Cortex of kidney (tissue), 1 donor: ENCODE data around the gene TYR.
"Not testable (repeated sequence)": the region's sequence is repeated elsewhere in the genome, so short reads cannot be mapped to it uniquely, and the experiment has no call there.

Experiments used
- DNase-seq: peaks from one replicate; lab custom pipeline; 2025; lab: John Stamatoyannopoulos, UW

TYR gene

GRCh38 chr11:89272540-89273088, 94.9 kb downstream of the TYR start:
- not testable (repeated sequence) for DNase-seq

- DNase-seq, result not testable (repeated sequence)
Measured at GRCh38 chr11:89273220-89273619, 95.5 kb downstream of the TYR start.

GRCh38 chr11:89275966-89276365, 98.3 kb downstream of the TYR start:
- no peak for DNase-seq

DNA sequence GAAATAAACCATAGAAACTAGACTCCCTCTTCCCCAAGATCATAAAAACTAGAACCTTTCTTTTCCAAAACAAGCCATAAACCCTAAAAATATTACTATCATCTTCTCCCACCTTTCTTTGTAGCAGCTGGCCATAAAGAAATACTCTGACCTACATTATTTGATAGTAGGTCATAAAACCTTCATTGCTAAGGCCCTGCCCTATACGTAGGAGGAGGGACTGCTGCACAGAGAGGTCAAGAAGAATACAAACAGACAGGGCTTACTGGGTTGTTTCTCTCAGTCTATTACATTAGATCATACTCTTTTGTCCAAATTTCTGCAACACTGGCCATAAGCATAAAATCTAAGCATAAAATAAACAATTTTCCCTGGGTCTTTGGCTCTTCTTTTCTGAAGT, 101.5 kb downstream of the TYR start:
- DNase-seq, result no peak

- DNase-seq, result not testable (repeated sequence)
Measured at GRCh38 chr11:89281032-89281677, 103.5 kb downstream of the TYR start.

- not testable (repeated sequence) for DNase-seq
Measured at GRCh38 chr11:89286601-89287000, 108.9 kb downstream of the TYR start.

DNA sequence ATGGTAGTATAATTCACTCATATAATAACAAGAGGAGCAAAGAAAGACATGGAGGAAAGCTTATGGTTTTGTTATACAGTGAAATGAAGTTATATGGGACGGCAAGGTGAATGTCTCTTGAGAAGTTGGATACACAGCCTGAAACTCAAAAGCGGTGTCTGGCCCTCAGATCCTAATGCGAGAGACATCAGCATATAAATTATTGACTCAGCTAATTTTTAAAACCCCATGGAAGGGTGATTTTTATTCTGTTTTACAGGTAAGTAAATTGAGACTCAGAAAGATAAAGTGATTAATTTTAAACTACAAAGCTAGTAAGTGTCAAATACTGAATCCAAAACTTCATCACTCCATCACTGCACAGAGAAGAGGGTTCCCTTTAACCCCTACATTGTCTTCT, 110.3 kb downstream of the TYR start:
- DNase-seq, result not testable (repeated sequence)

GRCh38 chr11:89293965-89294679, 116.4 kb downstream of the TYR start:
- DNase-seq, result no peak

DNA sequence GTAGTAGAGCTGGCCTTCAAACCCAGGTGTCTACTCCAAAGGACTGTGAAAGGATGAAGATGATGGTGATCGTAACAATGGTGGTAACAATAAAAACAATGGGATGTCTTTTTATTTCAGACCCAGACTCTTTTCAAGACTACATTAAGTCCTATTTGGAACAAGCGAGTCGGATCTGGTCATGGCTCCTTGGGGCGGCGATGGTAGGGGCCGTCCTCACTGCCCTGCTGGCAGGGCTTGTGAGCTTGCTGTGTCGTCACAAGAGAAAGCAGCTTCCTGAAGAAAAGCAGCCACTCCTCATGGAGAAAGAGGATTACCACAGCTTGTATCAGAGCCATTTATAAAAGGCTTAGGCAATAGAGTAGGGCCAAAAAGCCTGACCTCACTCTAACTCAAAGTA, 117.3 kb downstream of the TYR start:
- DNase-seq, result not testable (repeated sequence)

DNA sequence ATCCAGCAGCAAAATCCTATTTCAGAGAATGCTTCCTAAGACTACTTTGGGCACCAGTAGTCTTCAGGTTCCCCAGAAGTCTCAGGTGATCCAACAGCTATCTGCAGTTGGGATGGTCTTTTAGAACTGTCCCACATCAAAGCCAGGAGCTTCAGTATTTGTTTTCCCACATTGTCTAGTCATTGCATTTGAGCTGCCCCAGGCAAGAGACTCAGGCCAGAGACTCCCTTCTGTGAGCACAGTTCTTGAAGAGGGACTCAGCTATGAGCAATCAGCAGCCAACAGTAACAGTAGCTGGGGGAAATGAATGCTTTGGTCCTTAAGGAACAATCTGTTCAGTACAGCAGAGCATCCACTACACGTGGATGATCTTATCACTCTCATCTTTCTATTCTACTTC, 125.4 kb downstream of the TYR start:
- DNase-seq, result not testable (repeated sequence)

- not testable (repeated sequence) for DNase-seq
Measured at GRCh38 chr11:89308272-89308671, 130.6 kb downstream of the TYR start.

- DNase-seq, result not testable (repeated sequence)
Measured at GRCh38 chr11:89309321-89309985, 131.8 kb downstream of the TYR start.

GRCh38 chr11:89310607-89311006, 132.9 kb downstream of the TYR start:
- DNase-seq, result not testable (repeated sequence)

GRCh38 chr11:89321401-89321800, 143.7 kb downstream of the TYR start:
- no peak for DNase-seq

GRCh38 chr11:89327885-89328284, 150.2 kb downstream of the TYR start:
- no peak for DNase-seq

GRCh38 chr11:89331940-89332339, 154.3 kb downstream of the TYR start:
- not testable (repeated sequence) for DNase-seq

- not testable (repeated sequence) for DNase-seq
Measured at GRCh38 chr11:89333704-89334103, 156.0 kb downstream of the TYR start.

DNA sequence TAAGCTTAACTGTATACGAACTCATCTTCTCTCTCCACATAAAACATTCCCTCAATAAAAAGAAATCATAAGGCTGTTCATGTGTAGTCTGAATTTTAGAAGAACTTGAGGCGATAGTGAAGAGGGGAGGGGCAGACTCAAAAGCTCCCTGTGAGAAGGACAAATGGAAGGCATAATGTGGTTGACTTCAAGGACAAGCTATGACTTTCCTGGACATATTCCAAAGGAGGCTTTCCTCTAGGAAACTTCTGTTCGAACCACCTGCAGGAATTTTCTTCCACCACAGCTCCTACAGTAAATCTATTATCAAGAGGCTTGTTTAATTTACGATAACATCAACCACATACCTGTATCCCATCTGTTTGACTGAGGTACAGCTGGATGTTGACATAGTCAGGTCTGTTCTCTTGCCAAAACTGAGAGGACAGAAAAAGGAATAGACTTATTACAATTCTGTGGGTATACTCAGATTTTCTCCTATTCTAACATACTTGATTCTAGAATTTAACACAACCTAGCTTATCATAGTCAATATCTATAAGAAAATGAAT, 159.5 kb downstream of the TYR start:
- not testable (repeated sequence) for DNase-seq

GRCh38 chr11:89338073-89338472, 160.4 kb downstream of the TYR start:
- not testable (repeated sequence) for DNase-seq

DNA sequence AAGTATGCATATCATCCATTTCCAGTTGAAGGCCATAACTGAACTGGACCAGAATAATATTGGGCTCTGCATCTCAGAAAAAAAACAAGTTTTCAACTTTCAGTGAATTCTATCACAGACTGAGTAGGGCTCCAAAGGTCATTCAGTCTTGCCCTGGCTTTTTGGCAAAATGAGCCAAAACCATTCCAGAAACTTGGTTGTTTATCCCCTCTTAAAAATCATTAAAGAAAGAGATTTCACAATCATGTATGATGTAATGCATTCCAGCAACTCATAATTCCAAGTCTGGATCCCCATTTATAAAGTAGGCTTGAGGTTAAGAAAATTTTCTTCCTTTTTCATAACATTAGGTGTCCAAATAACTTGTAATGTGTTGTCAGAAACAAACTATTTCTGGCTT, 162.8 kb downstream of the TYR start:
- DNase-seq, result not testable (repeated sequence)

DNA sequence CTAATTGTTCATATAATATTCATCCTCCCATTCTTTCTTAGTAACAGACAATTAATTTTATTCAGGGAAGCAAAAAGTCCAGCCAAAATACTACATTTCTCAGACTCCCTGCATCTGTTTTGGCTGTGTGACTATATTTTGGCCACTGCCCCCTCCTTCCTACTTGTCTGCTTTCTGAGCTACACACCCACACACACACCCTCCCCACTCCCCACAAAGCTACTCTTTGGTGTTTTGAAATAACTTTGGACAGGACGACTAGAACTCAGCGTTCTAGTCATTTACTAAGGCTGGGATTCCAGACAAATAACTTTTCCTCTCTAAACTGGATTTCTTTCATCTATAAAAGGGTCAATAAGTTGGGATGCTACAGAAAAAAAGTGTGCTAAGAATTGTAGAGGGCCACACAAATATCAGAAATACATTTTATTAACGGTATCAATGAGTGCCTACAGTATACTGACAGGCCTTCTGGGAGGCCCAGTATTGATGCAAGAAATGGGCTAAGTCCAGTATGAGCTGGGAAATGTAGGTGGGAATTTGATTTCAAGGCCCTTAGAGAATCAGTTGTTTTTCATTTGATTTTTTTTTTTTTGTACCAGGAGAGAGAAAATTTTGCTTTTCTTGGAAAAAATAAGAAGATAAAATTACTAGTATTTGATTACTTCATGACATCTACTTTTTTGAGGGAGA, 165.4 kb downstream of the TYR start:
- DNase-seq, result not testable (repeated sequence)
